Esophagus muscularis mucosa (tissue), 4 donors: ENCODE data around the gene FAM184B.

Experiments used
- CTCF ChIP-seq, 3 experiments: fragments of 200-600 bp in 2 of 3; fragments of 450-650 bp in 1 of 3; sonication (generic) in 2 of 3; IDR thresholded peaks; one replicate each; pipeline ENCODE4 v1.5.1; 2017 to 2019; ENCODE audit warnings: antibody characterized with exemption in 3 of 3, mild to moderate bottlenecking in 2 of 3, moderate library complexity in 1 of 3
- EP300 ChIP-seq: sonication (generic); formaldehyde crosslinking; IDR thresholded peaks from one replicate; pipeline ENCODE4 v1.6.1; 2017; ENCODE audit warnings: antibody characterized with exemption
- POLR2A ChIP-seq: fragments of 450-650 bp; IDR thresholded peaks from one replicate; pipeline ENCODE4 v1.6.1; 2017; ENCODE audit warnings: antibody characterized with exemption, moderate library complexity, mild to moderate bottlenecking, low read depth
- POLR2AphosphoS5 ChIP-seq, 2 donors: sonication (generic); formaldehyde crosslinking; IDR thresholded peaks; one replicate each; pipeline ENCODE4 v1.6.1; 2017; ENCODE audit warnings: antibody characterized with exemption in 2 of 2

DNA sequence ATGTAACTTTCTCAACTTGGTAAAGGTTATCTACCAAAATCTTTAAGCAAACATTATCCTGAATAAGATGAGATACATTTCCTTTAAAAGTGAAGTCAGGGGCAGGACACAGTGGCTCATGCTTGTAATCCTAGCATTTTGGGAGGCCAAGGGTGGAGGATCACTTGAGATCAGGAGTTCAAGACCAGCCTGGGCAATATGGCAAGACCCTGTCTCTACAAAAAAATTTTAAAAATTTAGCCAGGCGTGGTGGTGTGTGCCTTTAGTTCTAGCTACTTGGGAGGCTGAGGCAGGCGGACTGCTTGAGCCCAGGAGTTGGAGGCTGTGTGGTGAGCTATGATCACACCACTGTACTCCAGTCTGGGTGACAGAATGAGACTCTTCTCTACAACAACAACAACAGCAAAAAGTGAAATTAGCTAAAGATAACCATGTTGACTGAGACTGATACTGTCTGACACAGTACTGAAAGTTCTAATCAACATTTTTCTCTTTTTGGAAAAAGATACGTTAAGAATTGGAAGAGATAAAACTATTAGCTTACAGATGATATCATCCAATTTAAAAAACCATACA, 24.2 kb upstream of the FAM184B start:
- TF ChIP-seq POLR2AphosphoS5 (IDR thresholded peaks at IDR 0.05) (no peak), CTCF (IDR thresholded peaks at IDR 0.05) (no peak), EP300 (no peak), POLR2A (no peak)
